ENCODE results near the gene SRP14.
"Not testable (repeated sequence)": the region's sequence is repeated elsewhere in the genome, so short reads cannot be mapped to it uniquely, and the experiment has no call there.

SRP14 gene

GRCh38 chr15:40051616-40052415, 12.8 kb upstream of the SRP14 start:
- no peak for DNase-seq (ENCODE audit: low read depth in 2 of 2, low spot score in 1 of 2)

DNA sequence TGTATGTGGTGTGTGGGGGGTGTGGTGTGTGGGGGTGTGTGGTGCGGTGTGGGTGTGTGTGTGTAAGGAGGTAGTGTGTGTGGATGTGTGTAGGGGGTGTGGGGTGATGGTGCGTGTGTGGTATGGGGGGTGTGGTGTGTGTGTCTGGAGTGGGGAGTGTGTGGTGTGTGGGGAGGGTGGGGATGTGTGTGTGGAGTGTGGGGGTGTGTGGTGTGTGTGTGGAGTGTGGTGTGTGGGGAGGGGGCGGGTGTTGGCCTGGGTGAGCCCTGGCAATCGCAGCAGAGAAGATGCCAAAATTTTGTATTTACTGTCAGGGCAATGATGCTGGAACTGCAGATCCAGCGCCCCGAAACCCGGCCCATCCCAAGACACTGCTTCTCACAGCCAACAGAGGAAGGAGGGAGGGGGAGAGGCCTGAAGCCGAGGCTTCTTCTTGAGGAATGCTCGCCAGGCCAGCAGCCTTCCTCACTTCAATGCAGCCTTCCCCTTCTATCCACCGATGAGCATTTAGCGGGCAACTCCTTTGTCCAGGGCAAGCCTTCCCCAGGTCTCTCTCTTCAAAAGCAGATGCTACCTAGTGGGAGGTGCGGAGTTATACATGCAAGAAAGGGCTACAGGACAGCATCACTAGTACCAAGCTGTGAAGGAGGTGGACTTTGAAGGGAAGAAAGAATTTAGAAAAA, 11.9 kb upstream of the SRP14 start:
- no peak for DNase-seq (ENCODE audit: low read depth in 2 of 2, low spot score in 1 of 2)

- DNase-seq (ENCODE audit: low read depth in 2 of 2, low spot score in 1 of 2) = no peak
Observed at GRCh38 chr15:40048926-40049475, 10.0 kb upstream of the SRP14 start.

DNA sequence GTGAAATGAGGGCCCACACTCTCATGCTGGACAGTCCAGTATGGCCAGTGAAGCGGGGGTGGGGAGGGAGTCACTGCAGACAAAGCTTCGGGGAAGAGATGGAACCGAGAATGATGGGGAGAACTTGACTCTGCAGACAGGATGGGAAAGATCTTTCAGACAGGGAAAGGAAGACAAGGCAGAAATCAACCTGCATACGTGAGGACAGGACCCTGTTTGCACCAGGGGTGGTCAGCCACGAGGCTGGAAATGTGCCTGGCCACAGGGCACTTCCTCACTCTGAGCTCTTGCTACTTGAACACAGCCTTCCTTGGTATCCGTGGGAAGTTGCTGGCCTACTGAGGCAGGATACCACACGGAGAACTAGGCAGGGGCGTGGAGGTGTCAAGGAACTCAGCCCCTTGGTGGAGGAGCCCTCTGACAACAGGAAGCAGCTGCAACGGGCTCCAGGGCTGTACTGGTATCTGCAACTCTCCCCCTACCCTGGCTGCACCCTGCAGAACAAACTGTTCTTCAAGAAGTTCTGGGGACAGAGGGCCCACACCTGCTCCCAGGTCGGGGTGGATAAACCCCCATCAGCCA, 9.3 kb upstream of the SRP14 start:
- no peak for DNase-seq (ENCODE audit: low read depth in 2 of 2, low spot score in 1 of 2)

- DNase-seq (ENCODE audit: low read depth in 2 of 2, low spot score in 1 of 2) = no peak
Observed at GRCh38 chr15:40047415-40048210, 8.6 kb upstream of the SRP14 start.

- no peak for DNase-seq (ENCODE audit: low read depth in 2 of 2, low spot score in 1 of 2)
Observed at GRCh38 chr15:40046721-40047414, 7.9 kb upstream of the SRP14 start.

DNA sequence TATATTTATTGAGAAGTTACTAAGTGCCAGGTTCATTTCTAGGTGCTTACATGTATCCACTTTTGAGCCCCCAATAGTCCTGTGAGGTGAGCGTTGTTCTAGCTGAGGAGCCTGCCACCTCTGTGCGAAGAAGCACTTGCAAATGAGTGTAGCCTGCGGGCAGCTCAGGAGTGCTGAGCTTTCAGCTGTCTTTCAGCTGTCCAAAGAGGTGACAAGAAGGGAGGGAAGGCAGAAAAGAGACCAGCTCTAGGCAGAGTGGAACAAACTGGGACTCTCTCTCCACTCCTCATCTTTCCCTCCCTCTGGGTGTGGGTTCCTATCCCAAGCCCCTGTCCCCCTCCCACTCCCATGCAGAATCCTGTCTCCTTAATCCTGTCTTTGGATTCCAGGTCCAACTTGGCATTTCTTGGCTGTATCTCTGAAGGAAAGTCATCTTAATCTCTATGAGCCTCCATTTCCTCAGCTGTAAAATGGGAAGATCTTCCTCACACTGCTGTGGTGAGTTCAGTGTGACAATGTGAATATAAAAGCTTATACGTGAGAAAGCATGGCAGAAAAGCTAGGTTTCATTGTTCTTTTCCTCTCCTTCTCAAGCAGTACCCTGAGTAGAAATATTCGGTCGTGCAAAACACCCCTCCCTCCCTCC, 6.7 kb upstream of the SRP14 start:
- DNase-seq (ENCODE audit: low read depth in 2 of 2, low spot score in 1 of 2) = no peak

DNA sequence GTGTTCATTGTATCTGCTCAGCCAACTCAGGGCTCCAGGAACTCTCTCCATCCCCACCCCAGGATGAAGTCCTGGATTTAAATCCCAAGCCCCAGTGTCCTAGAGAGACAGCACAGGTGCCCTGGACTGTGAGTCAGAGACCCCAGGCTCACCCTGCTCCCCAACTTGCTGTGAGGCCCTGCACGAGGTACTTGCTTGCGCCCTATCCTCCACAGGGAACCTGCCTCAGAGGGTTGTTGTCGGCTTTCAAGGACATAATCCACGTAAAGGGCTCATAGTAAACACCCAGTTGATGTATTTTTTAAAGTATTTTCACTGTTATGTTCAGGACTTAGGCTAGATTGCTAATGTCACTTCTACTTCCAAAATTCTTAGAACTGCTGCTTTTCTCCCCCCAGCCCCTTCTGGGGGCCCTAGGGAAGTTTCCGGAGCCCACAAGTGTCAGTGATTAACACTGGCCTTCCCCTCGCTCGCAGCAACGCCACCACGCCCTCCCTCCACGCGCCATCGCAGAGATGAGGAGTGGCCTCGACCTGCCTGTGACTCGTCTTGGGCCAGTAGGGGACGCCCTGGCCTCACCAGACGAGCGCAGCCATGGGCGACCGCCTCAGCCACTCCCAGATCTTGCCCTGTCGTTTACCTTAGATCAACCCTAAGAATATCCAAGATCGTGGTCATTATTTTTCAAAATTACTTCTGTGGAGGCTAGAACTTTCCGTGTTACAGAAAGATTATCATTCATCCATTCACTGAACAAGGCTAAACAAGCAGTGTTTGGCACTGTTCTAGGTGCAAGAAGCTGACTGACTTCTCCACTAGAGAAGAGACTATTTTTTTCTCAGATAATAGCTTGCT, 6.0 kb upstream of the SRP14 start:
- peak; percentile 47 to 63 for DNase-seq (ENCODE audit: low read depth in 2 of 2, low spot score in 1 of 2)

DNA sequence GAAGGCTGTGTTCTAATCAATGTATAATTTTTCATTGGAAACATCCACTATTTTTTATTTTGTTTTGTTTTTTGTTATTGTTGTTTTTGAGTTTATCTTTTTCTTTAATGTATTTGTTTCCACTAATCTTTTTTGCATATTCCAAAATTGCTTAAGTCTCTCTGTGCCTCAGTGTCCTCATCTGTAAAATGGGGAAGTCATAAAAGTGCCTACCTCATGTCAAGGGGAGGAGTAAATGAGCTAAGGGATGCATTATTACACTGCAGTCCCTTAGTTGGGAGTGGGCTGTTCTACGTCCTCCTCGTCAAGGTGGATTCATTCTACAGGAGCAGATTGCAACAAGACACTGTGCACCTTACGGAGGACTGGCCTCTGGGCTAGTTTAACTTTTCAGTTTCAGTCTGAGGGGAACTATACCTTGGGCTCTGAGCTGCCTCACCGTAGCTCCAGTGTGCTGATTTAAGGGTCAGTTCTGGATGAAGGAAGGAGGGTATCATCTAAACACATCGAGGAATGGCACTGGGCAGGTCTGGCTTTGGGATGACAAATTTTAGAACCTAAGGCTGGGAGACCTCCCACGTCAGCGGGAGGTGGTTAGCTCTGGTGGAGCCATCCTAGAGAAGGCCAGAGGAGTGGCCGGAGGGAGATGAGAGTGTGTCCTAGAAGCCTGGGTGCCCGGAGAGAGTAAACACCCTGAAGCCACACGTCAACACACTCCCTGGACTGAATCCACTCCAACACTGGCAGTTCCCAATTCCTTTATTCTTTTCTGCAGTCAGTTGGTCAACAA, 5.1 kb upstream of the SRP14 start:
- DNase-seq (ENCODE audit: low read depth in 2 of 2, low spot score in 1 of 2) = no peak

DNA sequence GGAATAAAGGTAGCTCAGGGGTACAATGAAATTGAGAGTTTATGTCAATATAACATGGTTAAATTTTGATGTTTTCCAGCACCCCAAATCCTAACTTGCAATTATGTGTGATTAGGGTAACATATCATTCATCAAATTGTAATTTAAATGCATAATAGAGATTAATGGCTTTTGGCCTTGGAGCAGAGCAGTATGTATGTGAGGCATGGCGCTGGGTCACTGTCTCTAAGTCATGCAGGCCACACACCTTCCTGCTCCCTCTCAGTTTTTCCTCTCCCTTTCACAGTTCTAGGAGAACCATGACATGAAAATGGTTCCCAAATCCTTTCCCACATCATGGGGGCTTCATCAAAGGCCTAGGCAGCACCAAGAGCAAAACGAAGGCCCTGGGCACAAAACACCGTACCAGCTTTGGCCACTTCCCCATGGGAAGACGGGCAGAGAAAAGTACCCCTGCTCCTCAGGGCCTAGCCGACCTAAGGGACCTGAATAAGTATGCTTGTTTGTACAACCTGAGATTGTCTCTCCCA, 3.9 kb upstream of the SRP14 start:
- no peak for DNase-seq (ENCODE audit: low read depth in 2 of 2, low spot score in 1 of 2)

DNA sequence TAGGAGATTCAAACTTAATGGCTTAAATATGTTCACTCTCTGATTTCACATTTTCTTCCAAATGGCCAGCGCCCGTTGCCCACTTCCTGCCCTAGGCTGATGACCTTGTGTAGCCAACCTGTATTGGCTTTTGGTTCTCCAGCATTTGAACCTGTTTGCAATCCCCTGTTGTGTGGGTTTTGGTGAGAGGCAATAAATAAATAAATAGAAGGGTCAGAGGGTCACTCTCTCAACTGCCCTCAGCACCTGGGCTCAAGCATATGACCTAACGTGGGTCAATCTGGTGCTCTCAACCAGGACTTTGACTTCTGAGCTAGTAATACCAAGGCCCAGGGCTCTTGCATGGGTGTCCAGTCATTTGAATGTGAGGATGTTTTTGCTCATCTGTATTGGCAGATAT, 1.8 kb upstream of the SRP14 start:
- no peak for DNase-seq (ENCODE audit: low read depth in 2 of 2, low spot score in 1 of 2)

- no peak for DNase-seq (ENCODE audit: low read depth in 2 of 2, low spot score in 1 of 2)
Observed at GRCh38 chr15:40040293-40040635, 1.3 kb upstream of the SRP14 start.

DNA sequence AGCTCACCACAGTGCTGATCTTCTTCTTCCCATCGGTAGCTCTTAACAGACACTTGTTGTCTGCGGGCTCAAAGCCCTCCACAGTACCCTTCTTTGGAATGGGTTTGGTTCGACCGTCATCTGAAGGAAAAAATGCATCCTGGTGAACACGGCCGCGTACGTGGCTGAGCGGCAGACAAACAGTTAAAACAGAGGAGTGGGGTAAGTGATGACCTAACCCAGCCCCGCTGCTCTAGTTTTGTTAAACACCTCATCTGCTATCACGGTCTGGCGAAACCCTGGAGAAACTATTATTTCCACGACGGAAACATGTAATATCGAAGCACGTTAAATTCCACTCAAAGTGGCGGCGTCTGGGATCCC, 725 bp downstream of the SRP14 start:
- no peak for DNase-seq (ENCODE audit: low read depth in 2 of 2, low spot score in 1 of 2)

DNA sequence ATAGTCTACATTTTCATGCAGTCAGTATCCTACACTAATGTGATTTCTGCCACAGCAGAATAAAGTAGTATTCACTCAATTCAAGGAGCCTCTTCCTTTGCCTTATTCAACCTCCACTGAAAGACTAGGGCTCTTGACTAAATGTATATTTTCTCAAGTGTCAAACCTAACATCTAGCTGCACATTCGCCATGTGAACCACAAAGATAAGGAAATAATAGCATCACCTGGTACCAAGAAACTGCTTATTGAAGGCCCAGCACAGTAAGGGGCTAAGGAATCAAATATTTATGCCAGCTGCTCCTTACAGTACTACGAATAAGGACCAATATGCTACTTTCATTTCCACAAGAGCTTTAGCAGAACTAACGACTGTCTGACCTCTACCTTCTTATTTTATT, 1.3 kb downstream of the SRP14 start:
- DNase-seq (ENCODE audit: low read depth in 2 of 2, low spot score in 1 of 2) = no peak

GRCh38 chr15:40035182-40035581, 3.8 kb downstream of the SRP14 start:
- DNase-seq (ENCODE audit: low read depth in 2 of 2, low spot score in 1 of 2) = not testable (repeated sequence)

GRCh38 chr15:40034186-40034946, 4.6 kb downstream of the SRP14 start:
- no peak for DNase-seq (ENCODE audit: low read depth in 2 of 2, low spot score in 1 of 2)

- DNase-seq (ENCODE audit: low read depth in 2 of 2, low spot score in 1 of 2) = no peak
Observed at GRCh38 chr15:40032125-40032839, 6.7 kb downstream of the SRP14 start.

All from stimulated activated CD8-positive, alpha-beta memory T cell treated with anti-CD3 and anti-CD28 coated beads, Interleukin-4, amount 100 ng/mL, for 1 hour (primary cell).